Mammary epithelial cell (primary cell): ENCODE results near the gene MMP13.

Experiments
- CTCF ChIP-seq, 2 donors: IDR thresholded peaks in 1 of 2; conservative IDR thresholded peaks in 1 of 2; 2 replicates each; pipeline ENCODE4 v1.5.1; 2011 to 2012; ENCODE audit warnings: inconsistent platforms in 2 of 2, low read length in 2 of 2, mild to moderate bottlenecking in 2 of 2, control low read depth in 1 of 2, low read depth in 1 of 2; ENCODE audit not compliant: insufficient read depth in 1 of 2; ENCODE audit errors: extremely low read depth in 1 of 2
- EZH2 ChIP-seq: IDR thresholded peaks from 2 replicates; pipeline ENCODE4 v1.6.1; 2012; ENCODE audit warnings: low read length, inconsistent platforms, borderline replicate concordance

GRCh38 chr11:102920118-102920684 lies 35.3 kb downstream of the MMP13 start:
- TF ChIP-seq CTCF (conservative IDR thresholded peaks at IDR 0.05 in 1 of 2, IDR thresholded peaks at IDR 0.05 in 1 of 2; ENCODE audit: extremely low read depth in 1 of 2, insufficient read depth in 1 of 2, low read depth in 1 of 2, low read length in 2 of 2) (no peak), EZH2 (no peak)
